Ovary (tissue), 9 donors: Measurements from ENCODE around the gene GUK1. TPM values are rescaled to one million over a fixed set of nuclear protein-coding genes. Genes with fewer than 3 reads are reported as not detected.

ENCODE experiments used
- DNase-seq, 5 donors: peaks; one replicate each; pipeline ENCODE4 v3.0.0-alpha.2; 2019 to 2020
- H3K27ac ChIP-seq, 2 donors: fragments of 200-600 bp; one replicate each; pipeline versions ENCODE4 v1.5.1 to v1.8.0; 2019 to 2022
- H3K27me3 ChIP-seq: fragments of 200-600 bp; one replicate; pipeline ENCODE4 v1.8.0; 2022
- H3K36me3 ChIP-seq: fragments of 200-600 bp; sonication (generic); one replicate; pipeline ENCODE4 v1.5.1; 2019
- H3K4me1 ChIP-seq: one replicate; pipeline ENCODE4 v1.8.1; 2013; ENCODE audit warnings: mild to moderate bottlenecking, moderate library complexity; ENCODE audit not compliant: insufficient read depth
- H3K4me3 ChIP-seq: fragments of 200-600 bp; sonication (generic); one replicate; pipeline ENCODE4 v1.5.1; 2017
- H3K9me3 ChIP-seq, 2 donors: fragments of 200-600 bp in 1 of 2; sonication (generic) in 1 of 2; one replicate each; pipeline versions ENCODE4 v1.5.1 to v1.8.1; 2013 to 2019; ENCODE audit warnings: mild to moderate bottlenecking in 1 of 2, moderate library complexity in 1 of 2
- EP300 ChIP-seq: sonication (generic); formaldehyde crosslinking; IDR thresholded peaks from one replicate; pipeline ENCODE4 v1.6.1; 2017; ENCODE audit warnings: antibody characterized with exemption
- POLR2A ChIP-seq: fragments of 450-650 bp; IDR thresholded peaks from one replicate; pipeline ENCODE4 v1.6.1; 2017; ENCODE audit warnings: antibody characterized with exemption, mild to moderate bottlenecking, moderate library complexity
- WGBS, 3 donors: extraction: QIAGEN DNeasy Blood & Tissue Kit in 1 of 3; methylation state at CpG; one replicate each; pipeline versions ENCODE4 v1.1.5 to v1.1.7; 2013 to 2017; 5-methylcytosine and 5-hydroxymethylcytosine counted together
- intact Hi-C, 4 donors: fragments of 100-400 bp; cut with DNase I; formaldehyde crosslinking; loops; one replicate each; pipeline versions ENCODE4 v1.11.0 to v1.15.1; 2022 to 2023
- polyA plus RNA-seq, 2 donors: library from polyadenylated mRNA; stranded (reverse); fragments of 200-250 nt in 1 of 2; fragments of 350-450 nt in 1 of 2; fragmentation: Illumina TruSeq in 1 of 2; extraction: RNeasy Lipid Tissue Mini Kit (QIAGEN cat#74804) in 1 of 2; gene quantifications; one replicate each; pipeline ENCODE4 v1.2.3, GENCODE V29; 2013 to 2014
- total RNA-seq, 7 donors: library from RNA; depleted of rRNA in 2 of 7; stranded (reverse); fragments of >200 nt in 2 of 7; fragmentation: NEBNext Ultra II Directional in 3 of 7; extraction: Animal tissue kit (Norgen Biotek cat#: 25700) in 3 of 7; gene quantifications; one replicate each; pipeline versions ENCODE4 v1.1.0 to v1.2.4, GENCODE V29; 2016 to 2023
- TF ChIP-seq, protein P1 (sequence below), 3 donors: fragments of 450-650 bp in 2 of 3; fragments of 200-600 bp in 1 of 3; IDR thresholded peaks; one replicate each; pipeline versions ENCODE4 v1.5.1 to v1.8.0; 2016 to 2022; ENCODE audit warnings: antibody characterized with exemption in 3 of 3, mild to moderate bottlenecking in 1 of 3
- donor health status: DM: no; HTN: no; CAD: no; lungs with moderate emphysema.
- donor health status: DM: no; HTN: no; CAD: no.
- donor health status: Bipolar disorder and iron deficiency.
- donor health status: DM: yes; HTN: yes; CAD: no.
- donor health status: DM: no; HTN: no; CAD: no.
- donor health status: DM: yes; HTN: yes; CAD: no.

The GUK1 gene
- total and polyA plus RNA-seq, 9 donors, result 17.7 to 256 (median 171) TPM

DNA sequence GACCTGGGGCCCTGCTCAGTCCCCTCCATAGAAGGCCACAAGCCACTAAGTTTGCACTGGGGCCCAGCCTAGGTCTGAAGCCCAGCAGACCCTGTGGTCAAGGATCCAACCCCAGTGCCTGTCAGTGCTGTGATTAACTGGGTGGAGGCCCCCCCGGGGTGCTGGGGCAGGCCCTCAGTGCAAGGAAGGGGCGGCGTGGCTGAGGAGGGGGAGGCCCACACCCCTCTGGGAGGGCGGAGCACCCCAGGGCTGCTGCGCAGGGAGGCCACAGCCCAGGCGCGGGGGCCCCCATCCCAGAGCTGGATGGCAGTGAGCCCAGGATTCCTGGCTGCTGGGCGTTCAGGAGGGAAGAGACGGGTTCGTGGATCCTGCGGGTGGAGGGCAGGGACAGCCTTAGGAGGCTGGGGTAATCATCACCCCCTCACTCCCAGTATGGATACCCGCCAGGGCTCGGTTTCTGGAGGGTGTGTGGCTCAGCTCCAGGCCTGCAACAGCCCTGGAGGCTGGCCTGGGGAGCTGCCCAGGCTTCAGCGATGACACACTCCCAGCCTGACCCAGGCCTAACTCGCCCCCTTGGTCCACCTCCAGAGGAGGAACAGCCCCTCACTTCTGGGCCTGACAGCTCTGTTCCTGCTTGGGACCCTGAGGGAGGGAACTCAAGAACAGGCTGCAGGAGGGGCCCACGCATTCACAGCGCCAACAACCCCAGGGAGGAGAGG, 10.5 kb downstream of the GUK1 start:
- Histone ChIP-seq H3K9me3 (no peaks in the 10 kb centered on the region), H3K4me3 (peak overlapping the region; percentile 29), H3K27ac (peak overlapping the region; percentile 97 to 99), H3K36me3 (no peaks in the 10 kb centered on the region), H3K27me3 (no peaks in the 10 kb centered on the region), H3K4me1 (peaks cover 25% of the 10 kb centered on the region)
- TF ChIP-seq, protein P1, sequence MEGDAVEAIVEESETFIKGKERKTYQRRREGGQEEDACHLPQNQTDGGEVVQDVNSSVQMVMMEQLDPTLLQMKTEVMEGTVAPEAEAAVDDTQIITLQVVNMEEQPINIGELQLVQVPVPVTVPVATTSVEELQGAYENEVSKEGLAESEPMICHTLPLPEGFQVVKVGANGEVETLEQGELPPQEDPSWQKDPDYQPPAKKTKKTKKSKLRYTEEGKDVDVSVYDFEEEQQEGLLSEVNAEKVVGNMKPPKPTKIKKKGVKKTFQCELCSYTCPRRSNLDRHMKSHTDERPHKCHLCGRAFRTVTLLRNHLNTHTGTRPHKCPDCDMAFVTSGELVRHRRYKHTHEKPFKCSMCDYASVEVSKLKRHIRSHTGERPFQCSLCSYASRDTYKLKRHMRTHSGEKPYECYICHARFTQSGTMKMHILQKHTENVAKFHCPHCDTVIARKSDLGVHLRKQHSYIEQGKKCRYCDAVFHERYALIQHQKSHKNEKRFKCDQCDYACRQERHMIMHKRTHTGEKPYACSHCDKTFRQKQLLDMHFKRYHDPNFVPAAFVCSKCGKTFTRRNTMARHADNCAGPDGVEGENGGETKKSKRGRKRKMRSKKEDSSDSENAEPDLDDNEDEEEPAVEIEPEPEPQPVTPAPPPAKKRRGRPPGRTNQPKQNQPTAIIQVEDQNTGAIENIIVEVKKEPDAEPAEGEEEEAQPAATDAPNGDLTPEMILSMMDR (IDR thresholded peaks at IDR 0.05), result no peak
- TF ChIP-seq POLR2A (no peak), EP300 (no peak)
- intact Hi-C loops, result no loop called here
- peak; percentile 93 to 96 (median 94) for DNase-seq
- WGBS, 3 donors, result 3 to 12% (median 6%) methylated on average over 10 to 17 of the region's 17 CpGs

DNA sequence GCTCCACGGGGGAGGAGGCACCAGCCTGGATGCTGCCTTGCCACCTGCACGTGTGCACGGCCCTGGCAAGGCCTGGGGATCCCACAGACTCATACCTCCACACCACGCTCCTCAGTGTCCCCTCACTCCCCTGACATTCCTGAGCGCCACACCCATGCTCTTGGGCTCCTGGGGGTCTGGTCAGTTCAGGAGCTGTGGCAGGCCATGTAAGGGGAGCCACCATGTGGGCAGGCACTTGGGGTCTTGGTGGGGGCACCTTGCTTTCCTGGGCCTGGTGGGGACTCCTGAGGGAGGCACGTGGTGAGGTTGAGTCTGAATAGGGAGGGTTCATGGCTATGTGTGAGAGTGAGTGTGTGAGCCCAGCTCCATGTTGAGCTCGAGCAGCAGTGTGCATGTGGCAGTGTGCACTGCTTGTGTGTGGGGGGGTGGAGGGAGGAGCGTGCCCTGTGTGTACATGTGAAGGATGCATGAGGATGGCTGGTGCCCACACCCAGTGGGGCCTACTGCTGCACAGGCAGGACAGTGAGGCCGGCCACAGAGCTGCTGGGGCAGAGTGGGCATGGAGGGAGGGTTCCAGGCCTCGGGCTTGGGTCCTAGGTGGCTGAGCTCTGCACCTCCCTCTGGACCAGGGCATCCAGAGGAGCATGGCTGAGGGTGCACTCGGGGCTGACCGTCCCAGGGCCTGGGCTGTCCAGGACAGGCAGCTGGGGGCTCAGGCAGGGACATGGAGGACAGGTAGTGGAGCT, 11.3 kb downstream of the GUK1 start:
- 46 to 56% (median 53%) methylated on average over 12 of the region's 12 CpGs for WGBS, 3 donors
- peaks cover 25% of the 10 kb centered on the region for H3K4me1 ChIP-seq
- H3K9me3 ChIP-seq, result no peaks in the 10 kb centered on the region
- TF ChIP-seq POLR2A, result no peak
- no peak for TF ChIP-seq EP300
- TF ChIP-seq, protein P1 (IDR thresholded peaks at IDR 0.05), result no peak
- no peak overlapping the region for H3K4me3 ChIP-seq
- intact Hi-C loops, result no loop called here
- H3K27ac ChIP-seq, result peak overlapping the region; percentile 97 to 99
- no peaks in the 10 kb centered on the region for H3K36me3 ChIP-seq
- H3K27me3 ChIP-seq, result no peaks in the 10 kb centered on the region
- peak; percentile 35 to 56 (median 47) for DNase-seq

DNA sequence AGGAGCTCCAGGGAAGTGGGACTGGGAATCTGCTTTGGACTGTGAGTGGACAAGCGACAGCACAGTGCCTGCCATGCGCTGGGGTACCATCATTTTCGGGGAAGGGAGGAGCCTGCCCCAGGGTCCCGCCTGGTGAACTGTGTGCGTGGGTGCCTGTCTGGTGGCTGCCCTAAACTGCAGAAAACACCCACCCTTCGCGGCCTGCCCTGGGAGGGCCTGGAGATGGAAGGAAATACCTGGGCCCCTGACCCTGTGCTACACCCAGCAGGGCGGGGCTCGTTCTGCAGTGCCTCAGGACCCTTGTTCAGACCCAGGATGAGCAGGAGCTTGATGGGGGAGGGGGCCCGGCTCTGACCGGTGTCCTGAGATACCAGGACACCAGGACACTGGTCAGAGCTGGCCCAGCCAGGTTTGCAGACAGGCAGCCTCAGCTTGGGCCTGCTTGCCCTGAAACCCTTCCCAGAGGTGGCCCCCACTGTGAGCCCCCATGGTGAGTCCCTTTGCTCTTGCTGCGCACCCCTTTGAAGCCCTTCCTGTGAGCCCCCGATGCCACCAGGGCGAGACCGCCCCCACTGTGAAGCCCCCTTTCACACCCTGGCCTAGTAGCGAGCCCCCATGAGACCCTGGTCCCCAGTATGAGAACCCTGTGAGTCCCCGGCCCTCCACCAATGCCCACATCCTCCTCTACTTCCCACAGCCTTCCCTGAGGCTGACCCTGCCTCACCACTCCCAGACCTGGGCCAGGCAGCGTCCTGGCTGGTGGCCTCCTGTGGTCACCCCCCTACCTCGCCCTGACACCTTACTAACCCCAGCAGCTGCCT, 12.2 kb downstream of the GUK1 start:
- Histone ChIP-seq H3K9me3 (no peaks in the 10 kb centered on the region), H3K4me3 (no peak overlapping the region), H3K27me3 (no peaks in the 10 kb centered on the region), H3K4me1 (peaks cover 25% of the 10 kb centered on the region), H3K36me3 (no peaks in the 10 kb centered on the region), H3K27ac (peak overlapping the region in 1 of 2 donors; percentile 99)
- intact Hi-C loops, result no loop called here
- peak in 3 of 5 donors; percentile 38 to 51 (median 41) for DNase-seq
- TF ChIP-seq, protein P1 (IDR thresholded peaks at IDR 0.05), result no peak
- TF ChIP-seq EP300, result no peak
- TF ChIP-seq POLR2A, result no peak
- WGBS, 3 donors, result 90 to 93% (median 92%) methylated on average over 17 to 19 of the region's 19 CpGs

DNA sequence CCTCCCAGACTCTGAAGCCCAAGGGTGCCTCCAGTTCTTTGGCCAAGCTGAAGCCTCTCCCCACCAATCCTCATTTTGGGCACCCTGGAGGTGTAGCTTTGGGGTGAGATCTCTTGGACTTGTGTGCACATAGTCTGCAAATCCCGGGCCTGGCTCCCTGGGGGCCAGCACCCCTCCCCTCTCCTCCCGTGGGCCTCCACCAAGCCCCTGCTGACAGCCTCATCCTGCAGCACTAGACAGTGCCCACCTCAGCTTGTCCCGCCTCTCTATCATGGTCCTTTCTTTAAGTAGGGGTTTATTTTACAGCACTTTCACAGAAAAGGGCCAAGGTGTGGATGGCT, 12.8 kb downstream of the GUK1 start:
- Histone ChIP-seq H3K9me3 (no peaks in the 10 kb centered on the region), H3K27ac (peak overlapping the region in 1 of 2 donors; percentile 99), H3K27me3 (no peaks in the 10 kb centered on the region), H3K36me3 (no peaks in the 10 kb centered on the region), H3K4me3 (no peak overlapping the region), H3K4me1 (peaks cover 25% of the 10 kb centered on the region)
- 65 to 81% (median 75%) methylated on average over 3 of the region's 3 CpGs for WGBS, 3 donors
- TF ChIP-seq, protein P1 (IDR thresholded peaks at IDR 0.05), result no peak
- TF ChIP-seq POLR2A (no peak), EP300 (no peak)
- intact Hi-C loops, result no loop called here
- no peak for DNase-seq
